ENCODE measurements around the gene GFM1. TPM values are rescaled to one million over a fixed set of nuclear protein-coding genes. Genes with fewer than 3 reads are reported as not detected.

The GFM1 gene
- total RNA-seq, 1 experiment from 2014 or later: 107 TPM

DNA sequence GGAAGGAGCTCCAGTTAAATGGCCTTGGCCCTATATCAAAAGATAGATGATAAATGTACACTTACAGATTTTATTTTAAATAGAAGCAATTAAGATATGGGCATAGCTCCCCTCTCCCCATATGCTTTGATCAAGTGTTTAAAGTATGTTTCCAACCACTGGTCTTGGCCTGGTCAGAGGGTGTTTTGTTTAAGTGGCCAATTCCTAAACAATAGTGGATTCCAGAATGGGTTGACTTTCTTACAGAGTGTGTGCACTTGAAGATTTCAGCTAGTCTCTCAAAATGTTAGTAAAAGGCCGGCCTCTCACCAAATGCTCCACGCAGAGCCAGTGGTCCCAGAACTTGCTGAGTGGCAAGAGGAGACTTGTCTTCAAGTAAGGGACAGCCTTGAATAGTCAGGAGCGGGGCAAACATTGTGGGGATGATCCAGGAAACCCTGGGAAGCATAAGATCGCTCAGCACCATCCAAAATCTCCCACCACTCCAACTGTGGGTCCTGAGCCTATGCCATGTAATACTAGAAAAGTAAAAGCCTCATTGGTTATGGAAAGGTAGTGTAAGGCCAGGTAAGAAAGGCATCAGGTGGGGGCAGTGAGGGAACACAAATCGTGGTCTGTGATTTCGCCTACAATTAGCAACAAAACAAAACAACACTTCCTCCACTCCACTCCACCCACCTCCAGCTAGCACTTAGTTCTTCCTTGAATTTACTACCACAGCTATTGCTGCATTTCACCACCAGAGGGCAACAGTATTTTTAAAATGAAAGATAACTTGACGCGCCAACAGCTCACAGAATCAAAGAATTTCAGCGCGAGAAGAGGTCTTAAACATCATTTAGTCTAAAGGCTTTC is 83.1 kb downstream of the GFM1 start:
- peak; percentile 71 for DNase-seq (ENCODE audit: low spot score)

DNA sequence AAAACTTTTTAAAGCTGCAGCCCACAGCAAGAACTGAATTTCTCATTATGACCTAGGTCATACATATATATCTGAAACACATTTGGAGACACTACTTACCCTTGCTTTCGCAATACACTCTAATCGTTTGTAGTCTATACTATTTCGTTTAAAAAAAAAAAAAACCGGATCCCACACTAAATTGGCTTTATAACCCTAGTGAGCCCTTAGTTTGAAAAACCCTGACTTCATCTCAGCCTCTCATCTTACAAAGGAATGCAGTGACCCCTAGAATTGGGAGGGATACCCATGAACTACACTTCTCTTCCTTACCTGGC is 83.7 kb downstream of the GFM1 start:
- DNase-seq (ENCODE audit: low spot score): no peak

DNA sequence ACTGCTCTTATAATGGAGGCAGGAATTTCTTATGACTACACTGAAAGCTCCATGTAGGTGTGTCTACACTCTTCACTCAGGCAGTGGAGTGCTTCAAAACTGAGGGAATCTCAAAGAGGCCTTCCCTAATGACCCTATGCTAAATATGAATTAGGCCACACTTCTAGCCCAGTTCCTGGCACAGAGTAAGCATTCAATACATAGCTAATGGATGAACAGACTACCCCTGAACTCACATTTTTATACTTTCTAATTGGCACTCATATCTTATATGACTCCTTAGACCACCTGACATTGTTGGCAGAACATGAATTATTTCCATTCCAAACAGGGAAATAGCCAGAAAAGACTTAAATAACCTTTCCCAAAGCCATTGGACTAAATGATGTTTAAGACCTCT is 84.5 kb downstream of the GFM1 start:
- no peak for DNase-seq (ENCODE audit: low spot score)

DNA sequence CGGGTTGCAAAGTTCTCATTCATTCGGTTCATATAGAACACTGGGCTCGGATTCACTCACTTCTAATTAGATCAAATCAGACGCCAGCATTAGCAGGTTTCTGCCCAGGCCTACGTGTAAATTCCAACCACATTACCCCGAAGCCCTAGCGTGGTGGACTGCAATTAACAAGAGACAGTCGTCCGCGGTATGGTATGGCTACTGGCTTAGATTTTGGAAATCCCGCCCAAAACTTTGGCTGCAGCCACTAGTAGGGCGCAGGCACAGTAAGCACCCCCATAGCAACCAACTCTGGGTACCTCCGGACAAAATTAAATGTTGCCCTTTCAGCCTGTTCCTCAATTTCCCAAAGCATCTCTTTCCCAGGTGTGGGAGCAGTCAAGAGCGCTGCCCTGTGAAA is 87.2 kb downstream of the GFM1 start:
- no peak for DNase-seq (ENCODE audit: low spot score)

DNA sequence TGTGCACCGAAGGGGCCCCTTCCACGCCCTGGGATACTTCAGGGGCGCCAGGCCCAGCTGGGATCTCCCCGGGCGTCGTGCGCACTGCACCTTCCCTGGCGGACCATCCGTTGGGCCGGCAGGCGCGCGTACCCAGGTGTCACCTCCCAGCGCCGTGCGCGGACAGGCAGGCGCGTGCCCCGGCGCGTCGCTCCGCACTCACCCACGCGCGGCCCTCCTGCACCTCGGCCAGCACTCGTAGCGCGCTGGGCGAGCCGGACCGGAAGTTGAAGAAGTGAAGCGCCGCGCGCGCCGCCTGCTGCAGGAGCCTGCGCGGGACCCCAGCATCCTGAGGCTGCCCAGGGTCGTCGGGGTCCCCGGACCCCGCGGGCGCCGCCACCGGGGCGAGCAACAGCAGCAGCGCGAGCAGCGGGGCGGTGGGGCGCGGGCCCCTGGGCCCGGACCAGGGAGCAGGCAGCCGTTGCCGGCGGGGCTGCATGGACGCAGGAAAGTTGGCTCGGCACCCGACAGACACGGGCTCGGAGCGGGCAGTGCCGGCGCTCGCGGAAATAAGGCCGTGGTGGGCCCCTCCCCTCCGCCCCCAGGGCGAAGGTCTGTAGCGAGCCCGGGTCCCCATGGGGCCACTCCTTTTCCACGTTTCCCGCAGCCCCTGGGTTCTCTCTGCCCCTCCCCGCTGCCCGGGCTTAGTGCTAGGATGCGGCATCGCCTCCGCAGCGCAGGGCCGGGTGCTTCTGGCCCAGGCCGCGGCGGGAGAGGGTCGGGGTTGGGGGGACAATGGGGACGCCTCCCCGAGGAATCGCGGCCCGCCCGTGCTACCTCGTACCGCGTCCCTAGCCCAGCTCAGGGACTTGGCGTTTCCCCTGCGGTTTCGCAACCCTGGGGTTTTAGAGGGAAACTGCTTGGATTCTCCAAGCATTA is 87.9 kb downstream of the GFM1 start, which contains the start of gene RARRES1:
Gene RARRES1, minus strand, starts transcription at position 520 of the 918 bp plus-strand sequence. Its CDS starts 42 bp downstream, at position 478.
- no peak for DNase-seq (ENCODE audit: low spot score)

DNA sequence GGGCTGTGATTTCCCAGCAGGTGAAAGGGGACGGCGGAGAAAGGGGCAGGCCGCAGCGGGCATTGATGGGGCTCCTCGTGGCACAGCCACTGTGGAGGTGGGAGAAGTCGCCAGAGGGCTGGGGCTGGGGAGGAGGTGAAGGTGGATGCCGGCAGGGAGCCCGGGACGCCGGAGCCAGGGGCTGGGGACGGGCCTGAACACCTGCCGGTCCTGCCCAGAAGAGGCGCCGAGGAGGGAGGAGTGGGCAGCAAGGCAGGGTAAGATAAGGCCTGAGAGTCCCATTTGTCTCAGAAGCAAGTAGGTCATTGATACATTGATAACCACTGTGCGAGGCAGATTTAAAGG is 88.5 kb downstream of the GFM1 start:
- no peak for DNase-seq (ENCODE audit: low spot score)

DNA sequence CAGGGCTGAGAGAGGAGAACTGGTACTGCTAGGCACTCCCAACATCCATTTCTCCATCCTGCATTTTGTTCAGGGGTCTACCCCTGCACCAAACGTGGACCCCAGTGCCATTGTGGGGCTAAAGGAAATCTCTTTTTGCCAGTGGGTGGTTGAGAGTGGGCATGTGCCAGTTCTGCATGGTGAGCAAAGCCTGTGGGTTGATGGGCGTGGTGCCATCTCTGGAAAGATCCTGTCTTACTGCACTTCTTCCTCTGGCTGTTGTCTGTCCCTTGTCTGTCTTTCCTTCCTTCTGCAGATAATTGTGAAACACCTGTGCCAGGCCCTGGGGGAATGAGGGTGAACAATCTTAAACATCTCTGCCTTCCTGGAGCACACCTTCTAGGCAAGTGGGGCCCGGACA is 89.3 kb downstream of the GFM1 start:
- no peak for DNase-seq (ENCODE audit: low spot score)

DNA sequence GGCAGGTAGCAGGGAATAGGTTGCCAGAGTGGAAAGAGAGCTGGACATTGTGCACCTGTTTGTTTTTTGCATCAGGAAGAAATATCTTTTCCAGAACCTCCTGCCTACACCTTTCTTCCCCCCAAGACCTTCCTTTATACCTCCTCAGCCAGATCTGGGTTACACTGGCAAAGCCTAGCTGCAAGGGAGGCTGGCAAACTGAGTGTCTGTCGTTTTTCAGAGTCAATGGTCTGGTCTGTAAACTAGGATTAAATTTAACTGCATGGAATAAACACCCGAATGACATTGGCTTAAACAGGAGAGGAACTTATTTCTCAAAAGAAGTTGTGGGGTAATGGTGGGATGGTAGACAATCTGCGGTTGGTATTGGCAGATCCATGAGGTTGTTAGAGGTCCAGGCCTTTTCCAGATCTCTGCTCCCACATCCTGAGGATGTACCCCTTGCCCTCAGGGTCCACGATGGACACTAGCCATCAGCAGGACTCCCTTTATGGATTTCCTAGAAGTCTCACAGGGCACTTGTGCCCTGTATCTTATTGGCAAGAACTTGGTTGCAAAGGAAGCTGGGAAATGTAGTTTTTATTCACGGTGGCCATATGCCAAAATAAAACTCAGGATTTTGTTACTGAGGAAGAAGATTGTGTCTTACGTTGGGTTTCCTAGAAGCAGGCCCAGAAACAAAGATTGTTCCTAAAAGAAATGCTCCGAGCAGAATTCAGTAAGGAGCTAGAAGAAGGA is 91.1 kb downstream of the GFM1 start:
- DNase-seq (ENCODE audit: low spot score): no peak

DNA sequence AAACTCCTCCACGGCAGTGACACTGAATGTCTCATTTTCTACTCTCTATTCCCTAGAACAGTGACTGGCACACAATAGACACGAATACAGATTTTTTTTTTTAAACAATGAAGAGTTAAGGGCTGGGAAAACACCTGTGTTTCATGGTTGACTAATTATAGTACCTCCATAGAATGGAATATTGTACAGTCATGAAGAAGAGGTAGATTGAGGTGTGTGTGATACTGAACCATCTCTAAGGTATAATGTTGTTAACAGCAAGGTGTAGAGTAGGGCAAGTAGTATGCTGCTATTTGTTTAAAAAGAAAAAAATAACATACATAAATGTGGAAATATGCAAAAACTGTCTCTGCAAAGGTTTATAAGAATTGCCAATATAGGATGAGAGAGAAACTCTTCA is 93.1 kb downstream of the GFM1 start:
- DNase-seq (ENCODE audit: low spot score): no peak

DNA sequence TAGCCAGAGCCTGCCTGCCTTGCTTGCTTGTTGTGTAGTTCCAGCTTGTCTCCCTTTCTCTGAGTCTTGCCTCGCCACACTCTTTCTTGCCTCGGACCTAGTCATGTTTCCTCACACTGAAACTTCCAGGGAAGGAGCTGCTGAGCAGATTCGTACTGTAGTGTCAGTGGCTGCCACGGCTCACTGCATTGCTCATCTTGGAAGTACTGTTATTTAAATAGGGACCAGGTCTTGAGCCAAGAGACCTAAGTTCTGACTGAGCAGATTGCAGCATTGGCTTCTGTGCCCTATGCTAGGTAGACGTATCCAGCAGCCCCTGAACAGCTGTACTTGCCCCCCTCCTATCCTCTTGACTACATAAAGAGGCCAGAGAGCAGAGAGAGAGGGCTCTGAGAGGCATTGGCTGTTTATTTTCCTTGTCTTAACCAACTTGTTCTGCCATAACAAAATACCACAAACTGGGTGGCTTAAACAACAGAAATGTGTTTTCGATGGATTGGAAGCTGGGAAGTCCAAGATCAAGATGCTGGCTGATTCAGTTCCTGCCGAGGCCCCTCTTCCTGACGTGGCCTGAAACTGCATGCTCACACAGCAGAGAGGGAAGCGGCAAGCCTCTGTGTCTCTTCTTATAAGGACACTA is 93.8 kb downstream of the GFM1 start:
- no peak for DNase-seq (ENCODE audit: low spot score)

DNA sequence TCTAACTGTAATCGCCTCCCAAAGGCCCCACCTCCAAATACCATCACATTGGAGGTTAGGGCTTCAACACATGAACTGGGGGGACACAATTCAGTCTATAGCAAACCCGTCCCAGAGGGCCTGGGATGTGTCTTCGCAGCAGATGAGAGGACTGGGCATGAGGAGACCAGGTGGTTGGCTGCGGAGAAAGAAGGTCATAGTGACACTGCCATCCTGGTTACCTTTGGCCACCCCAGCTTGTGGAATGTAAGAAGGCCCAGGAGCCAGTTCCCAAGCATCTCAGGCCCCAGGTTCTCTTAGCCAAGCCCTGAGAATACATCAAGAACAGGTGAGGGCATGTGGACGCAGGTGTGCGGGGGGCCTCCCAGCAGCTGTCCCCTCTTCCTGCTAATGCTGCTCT is 94.3 kb downstream of the GFM1 start:
- DNase-seq (ENCODE audit: low spot score): no peak

DNA sequence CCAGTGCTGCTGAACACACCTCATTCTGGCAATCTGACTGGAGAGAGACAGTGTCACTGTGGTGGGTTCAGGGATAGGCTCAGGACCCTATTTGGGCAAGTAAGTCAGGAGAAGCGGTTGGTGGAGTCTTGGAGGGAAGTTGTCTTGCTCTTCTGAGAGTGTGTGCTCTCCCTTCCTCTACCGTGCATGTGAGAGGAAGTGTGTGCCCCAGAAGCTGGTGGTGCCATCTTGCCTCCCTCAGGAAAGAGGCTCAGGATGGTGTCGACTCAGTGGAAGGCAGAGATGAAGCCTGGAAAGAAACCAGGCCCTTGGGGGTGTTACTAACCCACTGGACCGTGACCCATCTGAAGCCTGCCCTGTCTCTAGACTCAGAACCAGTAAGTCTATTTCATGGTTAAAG is 94.8 kb downstream of the GFM1 start:
- DNase-seq (ENCODE audit: low spot score): no peak

DNA sequence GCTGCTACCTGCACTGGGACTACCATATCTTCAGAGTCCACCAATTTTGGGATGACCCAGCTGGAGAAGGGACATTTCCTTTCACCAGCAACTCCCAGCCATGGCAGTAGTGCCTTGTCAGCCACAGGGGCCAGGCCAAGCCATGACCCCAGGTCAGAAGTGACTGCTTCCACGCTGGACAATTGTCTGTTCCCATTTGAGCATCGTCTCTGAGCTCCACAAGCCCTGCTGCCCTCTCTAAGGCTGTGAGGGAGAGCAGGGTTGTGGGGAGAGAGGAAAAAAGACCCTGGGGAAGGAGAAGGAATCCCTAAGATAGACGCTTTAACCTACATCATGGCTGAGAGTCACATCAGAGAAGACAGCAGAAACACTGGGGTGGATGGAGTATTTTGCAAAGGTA is 95.3 kb downstream of the GFM1 start:
- no peak for DNase-seq (ENCODE audit: low spot score)

Other genes starting within 250 kb of the GFM1 start
- gene MLF1, start 73.3 kb upstream of the GFM1 start, total RNA-seq (2014; rRNA removed; shearing (Covaris generic)): 28.8 and 29.7 TPM in 2 replicates
- gene LXN, start 28.1 kb downstream of the GFM1 start, total RNA-seq (2014; rRNA removed; shearing (Covaris generic)): not detected in 2 replicates
- not detected in 2 replicates for gene RARRES1, start 87.9 kb downstream of the GFM1 start, total RNA-seq (2014; rRNA removed; shearing (Covaris generic))
- 92.7 and 109 TPM in 2 replicates for gene MFSD1, start 157.5 kb downstream of the GFM1 start, total RNA-seq (2014; rRNA removed; shearing (Covaris generic))

All from A172 (cell line).